Esophagus squamous epithelium (tissue), 5 donors: ENCODE data around the gene OR1F1. TPM values are rescaled to one million over a fixed set of nuclear protein-coding genes. Genes with fewer than 3 reads are reported as not detected.

Source experiments
- DNase-seq: peaks from one replicate; lab custom pipeline; 2025; lab: John Stamatoyannopoulos, UW
- H3K27ac ChIP-seq, 4 donors: fragments of 200-600 bp; sonication (generic); one replicate each; pipeline ENCODE4 v1.5.1; 2016 to 2019; ENCODE audit warnings: mild to moderate bottlenecking in 1 of 4
- H3K27me3 ChIP-seq, 4 donors: fragments of 200-600 bp; sonication (generic); 1 replicate in 3 of 4; 2 replicates in 1 of 4; pipeline versions ENCODE4 v1.5.1 to v1.6.0; 2017 to 2021; ENCODE audit warnings: antibody characterized with exemption in 1 of 4
- H3K36me3 ChIP-seq, 3 donors: fragments of 200-600 bp; sonication (generic); one replicate each; pipeline ENCODE4 v1.5.1; 2016 to 2019
- H3K4me1 ChIP-seq, 3 donors: fragments of 200-600 bp; sonication (generic); one replicate each; pipeline ENCODE4 v1.5.1; 2017 to 2019
- H3K4me3 ChIP-seq, 4 donors: fragments of 200-600 bp; sonication (generic); 1 replicate in 3 of 4; 2 replicates in 1 of 4; pipeline ENCODE4 v1.5.1; 2016 to 2019; ENCODE audit warnings: mild to moderate bottlenecking in 2 of 4, moderate library complexity in 1 of 4
- H3K9me3 ChIP-seq, 3 donors: fragments of 200-600 bp; sonication (generic); one replicate each; pipeline ENCODE4 v1.5.1; 2016 to 2019
- CTCF ChIP-seq, 6 experiments: fragments of 450-650 bp in 4 of 6; fragments of 200-600 bp in 2 of 6; sonication (generic) in 2 of 6; IDR thresholded peaks; one replicate each; pipeline ENCODE4 v1.5.1; 2016 to 2019; ENCODE audit warnings: antibody characterized with exemption in 6 of 6, mild to moderate bottlenecking in 4 of 6, moderate library complexity in 4 of 6
- POLR2A ChIP-seq, 4 donors: fragments of 450-650 bp; IDR thresholded peaks; one replicate each; pipeline ENCODE4 v1.6.1; 2017; ENCODE audit warnings: antibody characterized with exemption in 4 of 4, mild to moderate bottlenecking in 4 of 4, moderate library complexity in 3 of 4
- WGBS, 2 donors: methylation state at CpG; one replicate each; pipeline ENCODE4 v1.1.5; 2018; 5-methylcytosine and 5-hydroxymethylcytosine counted together
- intact Hi-C: fragments of 100-400 bp; cut with DNase I; formaldehyde crosslinking; loops from one replicate; pipeline ENCODE4 v1.15.0; 2022
- total RNA-seq, 4 donors: library from RNA; depleted of rRNA; stranded (reverse); fragments of >200 nt; gene quantifications; one replicate each; pipeline ENCODE4 v1.1.0, GENCODE V29; 2016
- donor health status: DM: yes; HTN: yes; CAD: no.

Gene OR1F1
- total RNA-seq, 4 donors from 2014 or later = not detected

GRCh38 chr16:3157229-3158025 lies 30.6 kb upstream of the OR1F1 start:
- 1 to 3% methylated on average over 17 to 20 of the region's 59 CpGs for WGBS, 2 donors
- Histone ChIP-seq H3K9me3 (no peaks in the 10 kb centered on the region), H3K36me3 (no peaks in the 10 kb centered on the region), H3K27ac (peak overlapping the region; percentile 88 to 97 (median 88)), H3K27me3 (peaks cover 0 to 20% (median 0%) of the 10 kb centered on the region in 4 donors), H3K4me3 (peak overlapping the region; percentile 69 to 96 (median 83)), H3K4me1 (peaks cover 12 to 37% (median 12%) of the 10 kb centered on the region in 3 donors)
- intact Hi-C loops = no loop called here
- DNase-seq = no peak
- TF ChIP-seq POLR2A (IDR thresholded peaks at IDR 0.05) (no peak), CTCF (IDR thresholded peaks at IDR 0.05) (no peak)

- 0% methylated on average over 5 to 22 of the region's 27 CpGs for WGBS, 2 donors
- intact Hi-C loops = no loop called here
- DNase-seq = no peak
Observed at GRCh38 chr16:3158026-3158509, 29.9 kb upstream of the OR1F1 start.

GRCh38 chr16:3158510-3159314 lies 29.3 kb upstream of the OR1F1 start:
- Histone ChIP-seq H3K4me1 (peaks cover 11 to 33% (median 12%) of the 10 kb centered on the region in 3 donors), H3K4me3 (peak overlapping the region; percentile 69 to 96 (median 83)), H3K9me3 (no peaks in the 10 kb centered on the region), H3K27ac (peak overlapping the region; percentile 88 to 97 (median 88)), H3K27me3 (peaks cover 0 to 32% (median 0%) of the 10 kb centered on the region in 4 donors), H3K36me3 (no peaks in the 10 kb centered on the region)
- TF ChIP-seq POLR2A (IDR thresholded peaks at IDR 0.05) (peak in 2 of 4 donors; percentile 49 to 82), CTCF (IDR thresholded peaks at IDR 0.05) (no peak)
- WGBS, 2 donors = 0 to 9% methylated on average over 14 to 30 of the region's 70 CpGs
- no peak for DNase-seq
- intact Hi-C loops = no loop called here

More at GRCh38 chr16:3158026-3158509, 29.9 kb upstream of the OR1F1 start:
- no peaks in the 10 kb centered on the region for H3K36me3 ChIP-seq
- peaks cover 11 to 33% (median 12%) of the 10 kb centered on the region in 3 donors for H3K4me1 ChIP-seq
- peak overlapping the region; percentile 88 to 97 (median 88) for H3K27ac ChIP-seq
- H3K4me3 ChIP-seq = peak overlapping the region; percentile 69 to 96 (median 83)
- H3K9me3 ChIP-seq = no peaks in the 10 kb centered on the region
- peaks cover 0 to 26% (median 0%) of the 10 kb centered on the region in 4 donors for H3K27me3 ChIP-seq
- TF ChIP-seq CTCF (IDR thresholded peaks at IDR 0.05) (no peak), POLR2A (IDR thresholded peaks at IDR 0.05) (no peak)

- intact Hi-C loops = no loop called here
- Histone ChIP-seq H3K4me1 (peaks cover 17 to 52% (median 19%) of the 10 kb centered on the region in 3 donors), H3K27me3 (peaks cover 0 to 46% (median 0%) of the 10 kb centered on the region in 4 donors), H3K36me3 (no peaks in the 10 kb centered on the region), H3K9me3 (no peaks in the 10 kb centered on the region), H3K4me3 (no peak overlapping the region), H3K27ac (no peak overlapping the region)
- no peak for TF ChIP-seq CTCF (IDR thresholded peaks at IDR 0.05)
- no peak for TF ChIP-seq POLR2A (IDR thresholded peaks at IDR 0.05)
- 84 to 90% methylated on average over 24 to 27 of the region's 36 CpGs for WGBS, 2 donors
- DNase-seq = no peak
Observed at GRCh38 chr16:3161235-3162018, 26.6 kb upstream of the OR1F1 start.
